Measurements from ENCODE around the gene SEPTIN5.

Gene SEPTIN5

DNA sequence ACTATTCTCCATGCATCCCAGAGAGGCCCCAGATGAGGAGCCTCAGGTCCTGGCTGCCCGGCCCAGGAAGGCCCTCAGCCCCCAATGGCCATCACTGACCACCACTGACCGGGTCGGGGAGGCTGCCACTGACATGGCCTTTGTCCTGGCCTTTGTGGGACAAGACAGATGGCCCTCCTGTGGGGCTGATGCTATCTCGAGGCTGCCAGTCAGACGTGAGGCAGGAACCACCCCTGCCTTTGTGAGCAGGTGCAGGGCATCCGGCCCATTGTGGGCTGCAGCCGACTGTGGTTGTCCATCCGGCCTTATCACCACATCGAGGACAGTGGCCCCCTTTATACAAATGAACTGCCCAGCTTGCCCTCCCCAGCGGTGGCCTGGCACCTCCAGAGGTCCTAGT lies 14.5 kb downstream of the SEPTIN5 start:
- Histone ChIP-seq H3K36me3 (ENCODE audit: control insufficient read depth, insufficient read depth, low read length) (no peaks in the 10 kb centered on the region), H3K4me1 (ENCODE audit: control insufficient read depth, insufficient read depth, low read length) (peaks cover 11% of the 10 kb centered on the region), H3K9me3 (ENCODE audit: control insufficient read depth, low read length) (no peaks in the 10 kb centered on the region), H3K9ac (ENCODE audit: low read length) (no peak overlapping the region), H3K27me3 (ENCODE audit: control insufficient read depth, insufficient read depth, low read length) (peaks cover 35% of the 10 kb centered on the region), H3K4me3 (ENCODE audit: low read length) (no peak overlapping the region)

DNA sequence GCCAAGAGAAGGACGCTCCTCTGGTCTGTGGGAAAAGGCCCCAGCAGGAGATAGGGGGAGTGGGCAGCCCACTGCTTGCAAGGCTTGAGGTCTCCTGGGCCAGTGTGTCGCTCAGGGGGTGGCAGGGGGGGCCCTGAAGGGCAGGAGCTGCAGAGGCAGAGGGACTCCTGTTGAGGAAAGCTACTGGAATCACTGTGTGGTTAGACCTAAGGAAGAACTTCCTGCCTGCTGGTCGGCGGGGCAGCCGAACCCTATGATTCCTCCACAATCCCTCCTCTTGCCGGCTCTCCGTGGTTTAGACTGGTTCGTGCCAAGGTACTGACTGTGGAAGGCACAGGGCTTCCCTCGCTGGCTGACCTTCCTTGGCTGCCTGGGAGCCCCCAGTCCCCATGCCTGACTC lies 15.2 kb downstream of the SEPTIN5 start:
- no peaks in the 10 kb centered on the region for H3K9me3 ChIP-seq (ENCODE audit: control insufficient read depth, low read length)
- peaks cover 11% of the 10 kb centered on the region for H3K4me1 ChIP-seq (ENCODE audit: control insufficient read depth, insufficient read depth, low read length)
- H3K4me3 ChIP-seq (ENCODE audit: low read length) = no peak overlapping the region
- H3K36me3 ChIP-seq (ENCODE audit: control insufficient read depth, insufficient read depth, low read length) = no peaks in the 10 kb centered on the region
- H3K27me3 ChIP-seq (ENCODE audit: control insufficient read depth, insufficient read depth, low read length) = peaks cover 28% of the 10 kb centered on the region
- no peak overlapping the region for H3K9ac ChIP-seq (ENCODE audit: low read length)

GRCh38 chr22:19730198-19730597 lies 15.9 kb downstream of the SEPTIN5 start:
- peaks cover 21% of the 10 kb centered on the region for H3K27me3 ChIP-seq (ENCODE audit: control insufficient read depth, insufficient read depth, low read length)
- H3K4me1 ChIP-seq (ENCODE audit: control insufficient read depth, insufficient read depth, low read length) = peaks cover 11% of the 10 kb centered on the region
- peak overlapping the region; percentile 39 for H3K9ac ChIP-seq (ENCODE audit: low read length)
- H3K36me3 ChIP-seq (ENCODE audit: control insufficient read depth, insufficient read depth, low read length) = no peaks in the 10 kb centered on the region
- peak overlapping the region; percentile 14 for H3K4me3 ChIP-seq (ENCODE audit: low read length)
- no peaks in the 10 kb centered on the region for H3K9me3 ChIP-seq (ENCODE audit: control insufficient read depth, low read length)

DNA sequence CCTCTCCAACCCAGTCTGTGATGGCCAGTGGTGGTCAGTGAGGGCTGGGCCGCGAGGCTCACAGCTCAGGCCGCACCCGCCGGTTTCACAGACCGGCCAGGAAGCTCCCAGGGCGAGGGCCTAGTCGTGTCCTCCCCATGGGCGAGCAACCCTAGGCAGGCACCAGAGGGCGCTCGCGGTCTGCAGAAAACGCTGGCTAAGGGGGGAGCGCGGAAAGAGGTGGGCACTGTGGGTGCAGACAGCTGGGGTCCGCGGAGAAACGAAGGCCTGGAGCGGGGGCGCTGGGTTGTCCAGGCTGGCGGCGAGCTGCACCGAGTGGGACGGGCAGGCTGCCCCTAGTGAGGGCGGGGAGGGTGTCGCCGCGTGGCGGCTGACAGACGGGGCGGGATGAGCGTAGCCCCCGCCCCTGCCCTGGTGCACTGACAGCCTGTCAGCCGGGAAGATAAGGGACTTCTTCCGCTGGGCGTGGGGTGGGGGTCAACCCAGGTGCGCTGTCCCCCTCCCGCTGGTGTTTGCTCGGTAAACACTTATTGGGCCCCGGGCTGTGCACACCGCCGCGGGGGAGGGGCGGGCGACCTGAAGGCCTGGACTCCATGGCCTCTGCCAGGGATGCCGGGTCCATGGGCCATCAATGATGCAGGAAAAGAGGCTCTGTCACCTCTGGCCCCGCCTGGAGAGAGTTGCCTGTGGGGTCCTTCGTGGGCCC lies 16.5 kb downstream of the SEPTIN5 start:
- H3K4me3 ChIP-seq (ENCODE audit: low read length) = peak overlapping the region; percentile 14
- peaks cover 11% of the 10 kb centered on the region for H3K4me1 ChIP-seq (ENCODE audit: control insufficient read depth, insufficient read depth, low read length)
- peak overlapping the region; percentile 39 for H3K9ac ChIP-seq (ENCODE audit: low read length)
- no peaks in the 10 kb centered on the region for H3K36me3 ChIP-seq (ENCODE audit: control insufficient read depth, insufficient read depth, low read length)
- no peaks in the 10 kb centered on the region for H3K9me3 ChIP-seq (ENCODE audit: control insufficient read depth, low read length)
- peaks cover 16% of the 10 kb centered on the region for H3K27me3 ChIP-seq (ENCODE audit: control insufficient read depth, insufficient read depth, low read length)

DNA sequence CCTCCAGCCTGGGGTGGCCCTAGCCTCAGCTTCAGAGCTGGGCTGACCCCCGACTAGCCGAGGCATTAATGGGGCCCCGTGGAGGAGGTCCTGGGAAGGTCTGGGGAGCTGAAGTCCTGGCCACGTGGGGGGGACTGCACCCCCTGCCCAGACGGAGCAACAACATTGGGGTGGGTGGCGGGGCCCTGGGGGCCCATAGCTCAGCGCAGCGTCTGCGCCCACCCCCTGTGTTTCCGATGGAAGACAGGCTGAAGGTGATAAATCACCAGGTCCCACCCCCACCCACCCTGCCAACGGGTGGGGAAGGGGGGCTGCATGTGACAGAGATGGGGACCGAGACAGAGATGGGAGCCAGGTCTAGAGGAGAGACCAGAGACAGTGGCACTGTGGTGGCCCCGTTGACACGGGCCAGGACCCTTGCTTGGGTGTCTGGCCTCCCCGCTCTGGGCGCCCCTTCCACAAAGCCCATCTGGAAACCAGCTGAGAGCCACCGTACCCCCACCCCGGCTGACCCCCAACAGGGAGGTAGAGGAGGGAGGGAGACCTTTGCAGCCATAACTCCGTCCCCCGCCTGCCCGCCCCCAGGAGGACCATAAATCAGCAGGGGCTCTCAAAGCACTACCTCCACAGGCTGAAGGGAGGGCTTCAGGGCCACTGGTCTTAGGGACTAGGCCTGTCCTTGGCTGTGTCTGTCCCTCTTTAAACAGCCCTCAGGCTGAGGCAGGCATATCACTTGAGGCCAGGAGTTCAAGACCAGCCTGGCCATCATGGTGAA lies 17.2 kb downstream of the SEPTIN5 start:
- no peak overlapping the region for H3K9ac ChIP-seq (ENCODE audit: low read length)
- no peaks in the 10 kb centered on the region for H3K9me3 ChIP-seq (ENCODE audit: control insufficient read depth, low read length)
- H3K4me3 ChIP-seq (ENCODE audit: low read length) = no peak overlapping the region
- no peaks in the 10 kb centered on the region for H3K36me3 ChIP-seq (ENCODE audit: control insufficient read depth, insufficient read depth, low read length)
- peaks cover 11% of the 10 kb centered on the region for H3K4me1 ChIP-seq (ENCODE audit: control insufficient read depth, insufficient read depth, low read length)
- peaks cover 17% of the 10 kb centered on the region for H3K27me3 ChIP-seq (ENCODE audit: control insufficient read depth, insufficient read depth, low read length)

GRCh38 chr22:19732403-19733113 lies 18.3 kb downstream of the SEPTIN5 start:
- Histone ChIP-seq H3K36me3 (ENCODE audit: control insufficient read depth, insufficient read depth, low read length) (no peaks in the 10 kb centered on the region), H3K9me3 (ENCODE audit: control insufficient read depth, low read length) (no peaks in the 10 kb centered on the region), H3K27me3 (ENCODE audit: control insufficient read depth, insufficient read depth, low read length) (peaks cover 24% of the 10 kb centered on the region)

DNA sequence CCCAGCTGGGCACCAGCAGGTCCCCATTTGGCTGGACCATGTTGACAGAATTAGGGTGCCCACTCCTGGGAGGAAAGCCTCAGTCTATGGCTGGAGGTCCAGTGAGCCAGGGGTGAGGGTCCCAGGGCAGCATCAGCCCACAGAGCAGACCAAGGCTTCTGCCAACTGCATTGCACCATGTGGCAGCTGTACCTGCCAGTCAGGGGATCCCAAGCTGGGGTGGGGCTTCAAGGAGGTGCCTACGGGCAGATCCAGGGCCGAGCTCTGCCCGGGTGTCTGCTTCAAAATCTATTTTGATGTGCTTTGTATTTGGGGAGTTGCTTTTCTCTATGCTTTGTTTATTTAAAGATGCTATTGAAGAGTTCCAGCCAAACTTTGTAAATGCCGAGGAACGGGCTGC lies 19.5 kb downstream of the SEPTIN5 start:
- Histone ChIP-seq H3K27me3 (ENCODE audit: control insufficient read depth, insufficient read depth, low read length) (peaks cover 23% of the 10 kb centered on the region), H3K9ac (ENCODE audit: low read length) (no peak overlapping the region), H3K9me3 (ENCODE audit: control insufficient read depth, low read length) (no peaks in the 10 kb centered on the region), H3K4me3 (ENCODE audit: low read length) (no peak overlapping the region), H3K4me1 (ENCODE audit: control insufficient read depth, insufficient read depth, low read length) (peaks cover 11% of the 10 kb centered on the region), H3K36me3 (ENCODE audit: control insufficient read depth, insufficient read depth, low read length) (no peaks in the 10 kb centered on the region)

More at GRCh38 chr22:19732403-19733113, 18.3 kb downstream of the SEPTIN5 start:
- H3K4me3 ChIP-seq (ENCODE audit: low read length) = no peak overlapping the region
- H3K9ac ChIP-seq (ENCODE audit: low read length) = no peak overlapping the region
- peaks cover 11% of the 10 kb centered on the region for H3K4me1 ChIP-seq (ENCODE audit: control insufficient read depth, insufficient read depth, low read length)

- no peaks in the 10 kb centered on the region for H3K9me3 ChIP-seq (ENCODE audit: control insufficient read depth, low read length)
Measured at GRCh38 chr22:19734163-19734562, 19.9 kb downstream of the SEPTIN5 start.

GRCh38 chr22:19734837-19735382 lies 20.6 kb downstream of the SEPTIN5 start:
- H3K4me1 ChIP-seq (ENCODE audit: control insufficient read depth, insufficient read depth, low read length) = peaks cover 11% of the 10 kb centered on the region
- H3K36me3 ChIP-seq (ENCODE audit: control insufficient read depth, insufficient read depth, low read length) = no peaks in the 10 kb centered on the region
- H3K27me3 ChIP-seq (ENCODE audit: control insufficient read depth, insufficient read depth, low read length) = peaks cover 25% of the 10 kb centered on the region
- H3K9me3 ChIP-seq (ENCODE audit: control insufficient read depth, low read length) = no peaks in the 10 kb centered on the region
- H3K9ac ChIP-seq (ENCODE audit: low read length) = no peak overlapping the region
- no peak overlapping the region for H3K4me3 ChIP-seq (ENCODE audit: low read length)

More at GRCh38 chr22:19734163-19734562, 19.9 kb downstream of the SEPTIN5 start:
- Histone ChIP-seq H3K9ac (ENCODE audit: low read length) (no peak overlapping the region), H3K27me3 (ENCODE audit: control insufficient read depth, insufficient read depth, low read length) (peaks cover 25% of the 10 kb centered on the region), H3K4me1 (ENCODE audit: control insufficient read depth, insufficient read depth, low read length) (peaks cover 11% of the 10 kb centered on the region), H3K36me3 (ENCODE audit: control insufficient read depth, insufficient read depth, low read length) (no peaks in the 10 kb centered on the region), H3K4me3 (ENCODE audit: low read length) (no peak overlapping the region)

DNA sequence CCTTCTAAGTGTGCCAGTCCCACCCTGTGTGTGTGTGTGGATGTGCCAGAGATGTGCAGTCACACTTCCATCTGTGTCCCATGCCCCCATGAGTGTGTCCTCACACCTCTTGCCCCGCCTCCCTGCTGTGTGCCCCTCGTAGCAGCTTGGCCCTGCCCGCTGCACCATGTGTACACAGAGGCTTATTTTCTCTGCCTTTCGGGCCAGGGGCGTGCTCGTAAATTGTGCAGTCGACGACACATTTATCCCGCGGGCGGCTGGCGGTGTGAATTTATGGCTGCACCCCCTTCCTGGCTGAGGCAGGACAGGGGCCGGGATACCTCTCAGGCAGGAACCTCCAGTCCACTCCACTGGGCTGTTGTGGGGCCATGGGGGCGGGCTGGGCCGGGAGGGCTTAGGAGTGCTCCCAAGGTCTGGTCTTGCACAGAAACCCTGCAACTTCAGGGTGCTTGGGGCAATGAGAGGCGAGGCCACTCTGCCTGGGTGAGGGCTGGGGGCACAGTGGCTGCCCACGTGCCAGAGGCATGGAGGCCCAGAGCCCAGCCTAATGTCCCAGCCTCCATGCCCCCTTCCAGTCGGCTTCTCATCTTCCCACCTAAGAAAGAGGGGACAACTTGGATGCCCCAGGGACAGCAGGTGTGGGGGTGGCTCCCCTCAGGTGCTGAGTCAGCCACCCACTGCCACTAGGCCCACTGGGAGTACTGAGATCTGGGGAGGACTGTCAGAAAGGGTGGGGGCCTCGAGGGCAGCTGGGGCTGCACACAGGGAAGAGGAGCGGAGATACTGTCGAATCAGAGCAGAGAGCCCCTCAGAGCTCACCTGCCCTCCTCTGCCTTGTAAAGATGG lies 21.6 kb downstream of the SEPTIN5 start:
- Histone ChIP-seq H3K9me3 (ENCODE audit: control insufficient read depth, low read length) (no peaks in the 10 kb centered on the region), H3K4me3 (ENCODE audit: low read length) (no peak overlapping the region), H3K27me3 (ENCODE audit: control insufficient read depth, insufficient read depth, low read length) (peaks cover 22% of the 10 kb centered on the region), H3K36me3 (ENCODE audit: control insufficient read depth, insufficient read depth, low read length) (no peaks in the 10 kb centered on the region), H3K4me1 (ENCODE audit: control insufficient read depth, insufficient read depth, low read length) (peaks cover 2% of the 10 kb centered on the region), H3K9ac (ENCODE audit: low read length) (no peak overlapping the region)

All from mucosa of stomach (tissue), 1 donor.